K562 (cell line): ENCODE measurements around the gene CARM1. TPM values are rescaled to one million over a fixed set of nuclear protein-coding genes. Genes with fewer than 3 reads are reported as not detected.

Experiments used
- CREB3L1 ChIP-seq: fragments of 450-650 bp; IDR thresholded peaks from 2 replicates; pipeline ENCODE4 v1.6.1; 2014; ENCODE audit warnings: low read depth, mild to moderate bottlenecking, moderate library complexity, borderline replicate concordance
- CREM ChIP-seq: IDR thresholded peaks from 2 replicates; pipeline ENCODE4 v1.6.1; 2014; ENCODE audit warnings: antibody characterized with exemption, low read depth
- ERF ChIP-seq: fragments of 450-650 bp; formaldehyde crosslinking; IDR thresholded peaks from 2 replicates; pipeline ENCODE4 v1.4.0; 2020; ENCODE audit warnings: mild to moderate bottlenecking, mixed read lengths
- FOXA3 ChIP-seq, 2 experiments: fragments of 450-650 bp in 1 of 2; sonication (generic) in 1 of 2; formaldehyde crosslinking; IDR thresholded peaks in 1 of 2; conservative IDR thresholded peaks in 1 of 2; 2 replicates each; pipeline versions ENCODE4 v1.4.0 to v1.8.0; 2020 to 2022; ENCODE audit warnings: mild to moderate bottlenecking in 2 of 2, missing genetic modification reagents in 1 of 2
- GTF3C2 ChIP-seq: IDR thresholded peaks from 3 replicates; pipeline ENCODE4 v1.6.1; 2011; ENCODE audit warnings: borderline replicate concordance, mild to moderate bottlenecking, moderate library complexity; ENCODE audit not compliant: insufficient read length; ENCODE audit errors: extremely low read depth
- KDM5B ChIP-seq: fragments of 200-600 bp; sonication (generic); IDR thresholded peaks from 2 replicates; pipeline ENCODE4 v1.6.1; 2012; ENCODE audit warnings: low read depth, mild to moderate bottlenecking, moderate library complexity, low read length, control low read depth, inconsistent platforms; ENCODE audit not compliant: insufficient replicate concordance
- KLF13 ChIP-seq: fragments of 450-650 bp; IDR thresholded peaks from 2 replicates; pipeline ENCODE4 v1.6.1; 2016; ENCODE audit warnings: missing genetic modification characterization, low read depth, mild to moderate bottlenecking, missing compliant biosample characterization, moderate library complexity, borderline replicate concordance
- MAZ ChIP-seq, 2 experiments: fragments of 450-650 bp in 1 of 2; sonication (generic) in 1 of 2; formaldehyde crosslinking; IDR thresholded peaks in 1 of 2; conservative IDR thresholded peaks in 1 of 2; 2 replicates each; pipeline versions ENCODE4 v1.4.0 to v1.5.0; 2020; ENCODE audit warnings: mild to moderate bottlenecking in 1 of 2, missing genetic modification reagents in 1 of 2
- RB1 ChIP-seq: fragments of 450-650 bp; IDR thresholded peaks from 2 replicates; pipeline ENCODE4 v1.6.1; 2017; ENCODE audit warnings: low read depth, mild to moderate bottlenecking
- RBM15 ChIP-seq: fragments of 200-400 bp; formaldehyde crosslinking; IDR thresholded peaks from 2 replicates; pipeline ENCODE4 v1.6.1; 2018; ENCODE audit warnings: mild to moderate bottlenecking, low read length, moderate library complexity; ENCODE audit not compliant: insufficient read depth
- RBM22 ChIP-seq: fragments of 200-400 bp; formaldehyde crosslinking; IDR thresholded peaks from 2 replicates; pipeline ENCODE4 v1.6.1; 2018; ENCODE audit warnings: low read length, low read depth; ENCODE audit not compliant: poor library complexity, severe bottlenecking
- STAT6 ChIP-seq: sonication (generic); formaldehyde crosslinking; IDR thresholded peaks from 2 replicates; pipeline ENCODE4 v1.8.1; 2023; ENCODE audit warnings: mild to moderate bottlenecking, missing genetic modification reagents
- TGIF2 ChIP-seq: sonication (generic); formaldehyde crosslinking; IDR thresholded peaks from 2 replicates; pipeline ENCODE4 v1.8.1; 2022; ENCODE audit warnings: mild to moderate bottlenecking, missing genetic modification reagents, moderate library complexity
- ZBTB5 ChIP-seq: fragments of 450-650 bp; IDR thresholded peaks from 2 replicates; pipeline ENCODE4 v1.6.1; 2017; ENCODE audit warnings: antibody characterized with exemption
- ZNF589 ChIP-seq: fragments of 200-800 bp; sonication (Bioruptor generic); IDR thresholded peaks from 2 replicates; pipeline ENCODE4 v1.6.1; 2016; ENCODE audit warnings: low read depth, missing genetic modification characterization, missing compliant biosample characterization
- polyA plus RNA-seq, 8 experiments: library from polyadenylated mRNA; depleted of rRNA in 4 of 8; stranded (reverse) in 5 of 8; unstranded in 3 of 8; fragments of >200 nt; fragmentation: Nextera tagmentation in 2 of 8; fragmentation: Illumina TruSeq in 1 of 8; extraction: Ambion mirVana in 2 of 8; extraction: Trizol in 1 of 8; gene quantifications; 2 replicates each; pipeline versions ENCODE4 v1.2.1 to v1.2.3, GENCODE V29; 2011 to 2014; ENCODE audit warnings: inconsistent platforms in 1 of 8, missing spikeins in 1 of 8
- total RNA-seq, 7 experiments: library from RNA; depleted of rRNA in 6 of 7; stranded (reverse); fragments of >200 nt in 6 of 7; fragmentation: Illumina TruSeq in 2 of 7; extraction: Trizol in 2 of 7; gene quantifications; 2 replicates each; pipeline versions ENCODE4 v1.2.1 to v1.2.3, GENCODE V29; 2011 to 2021; ENCODE audit warnings: low replicate concordance in 1 of 7

Gene CARM1
- total and polyA plus RNA-seq, 9 of the 15 experiments (the other 6 are each of a cell fraction or from before 2014, with no cell fraction given), result 0.36 to 86.0 (median 29.7) TPM

- TF ChIP-seq STAT6 (CRISPR knock-in tag) (no peak), CREM (peak; percentile 66; the same call in 1 of the 2 replicates), CREB3L1 (no peak), GTF3C2 (no peak), MAZ (CRISPR knock-in tag; conservative IDR thresholded peaks at IDR 0.05 in 1 of 2, IDR thresholded peaks at IDR 0.05 in 1 of 2) (no peak), TGIF2 (no peak), ERF (CRISPR knock-in tag) (no peak), RBM15 (no peak), RBM22 (peak; percentile 76), ZNF589 (CRISPR knock-in tag) (no peak), ZBTB5 (no peak), KDM5B (no peak), RB1 (no peak), FOXA3 (CRISPR knock-in tag; conservative IDR thresholded peaks at IDR 0.05 in 1 of 2, IDR thresholded peaks at IDR 0.05 in 1 of 2) (peak in 1 of 2 experiments; percentile 40; a peak in 1 of 4 replicates), KLF13 (tag) (no peak)
Measured at GRCh38 chr19:10828981-10829821, 42.2 kb upstream of the CARM1 start (continued).
